ENCODE data around the gene KIF14.
"Not testable (repeated sequence)": the region's sequence is repeated elsewhere in the genome, so short reads cannot be mapped to it uniquely, and the experiment has no call there.

KIF14 gene

DNA sequence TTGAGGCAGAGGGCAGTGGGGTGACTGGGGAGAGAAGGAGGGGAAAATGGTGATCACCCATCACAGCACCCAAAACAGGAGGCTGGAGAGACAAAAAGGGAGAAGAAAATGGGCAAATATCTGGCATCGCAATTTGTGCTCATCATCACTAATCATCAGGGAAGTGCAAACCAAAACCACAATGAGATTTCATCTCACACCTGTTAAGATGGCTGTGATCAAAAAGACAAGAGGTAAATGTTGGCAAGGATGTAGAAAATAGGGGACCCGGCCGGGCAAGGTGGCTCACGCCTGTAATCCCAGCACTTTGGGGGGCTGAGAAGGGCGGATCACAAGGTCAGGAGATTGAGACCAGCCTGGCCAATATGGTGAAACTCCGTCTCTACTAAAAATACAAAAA lies 74.0 kb downstream of the KIF14 start:
- DNase-seq (ENCODE audit: low read depth in 2 of 2) = no peak

DNA sequence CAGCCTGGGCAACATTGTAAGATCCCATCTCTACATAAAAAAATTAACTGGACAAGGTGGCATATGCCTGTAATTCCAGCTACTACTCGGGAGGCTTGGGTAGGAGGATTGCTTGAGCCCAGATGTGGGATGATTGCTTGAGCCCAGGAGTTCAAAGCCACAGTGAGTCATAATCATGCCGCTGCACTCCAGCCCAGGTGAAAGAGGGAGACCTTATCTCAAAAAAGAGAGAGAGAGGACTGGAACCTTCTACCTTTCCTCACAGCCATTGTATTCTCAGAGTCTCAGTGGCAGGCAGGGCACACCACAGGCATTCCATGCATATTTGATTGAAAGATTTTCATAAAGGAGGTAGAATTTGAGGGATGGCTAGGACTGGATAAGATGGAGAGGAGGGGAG lies 78.4 kb downstream of the KIF14 start:
- DNase-seq (ENCODE audit: low read depth in 2 of 2) = no peak

- no peak for DNase-seq (ENCODE audit: low read depth in 2 of 2)
Observed at GRCh38 chr1:200540281-200540680, 80.3 kb downstream of the KIF14 start.

DNA sequence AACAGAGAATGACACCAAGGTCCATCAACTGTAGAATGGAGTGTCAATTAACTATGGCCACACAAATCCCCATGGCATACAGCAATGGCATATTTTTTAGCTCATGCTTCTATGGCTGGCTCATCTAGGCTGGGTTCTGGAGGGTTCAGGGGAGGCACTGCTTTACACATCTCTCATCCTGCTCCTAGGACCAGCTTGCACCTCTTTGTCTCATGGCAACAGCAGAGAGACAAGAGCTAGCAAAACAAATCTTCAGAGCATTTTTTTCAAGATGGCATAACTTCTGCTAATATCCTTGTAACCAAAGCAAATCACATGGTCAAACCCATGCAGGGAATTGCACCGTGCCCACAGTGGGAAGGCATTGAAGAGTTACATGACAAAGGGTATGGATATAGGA lies 82.4 kb downstream of the KIF14 start:
- DNase-seq (ENCODE audit: low read depth in 2 of 2) = no peak

GRCh38 chr1:200535605-200536004 lies 84.9 kb downstream of the KIF14 start:
- no peak for DNase-seq (ENCODE audit: low read depth in 2 of 2)

DNA sequence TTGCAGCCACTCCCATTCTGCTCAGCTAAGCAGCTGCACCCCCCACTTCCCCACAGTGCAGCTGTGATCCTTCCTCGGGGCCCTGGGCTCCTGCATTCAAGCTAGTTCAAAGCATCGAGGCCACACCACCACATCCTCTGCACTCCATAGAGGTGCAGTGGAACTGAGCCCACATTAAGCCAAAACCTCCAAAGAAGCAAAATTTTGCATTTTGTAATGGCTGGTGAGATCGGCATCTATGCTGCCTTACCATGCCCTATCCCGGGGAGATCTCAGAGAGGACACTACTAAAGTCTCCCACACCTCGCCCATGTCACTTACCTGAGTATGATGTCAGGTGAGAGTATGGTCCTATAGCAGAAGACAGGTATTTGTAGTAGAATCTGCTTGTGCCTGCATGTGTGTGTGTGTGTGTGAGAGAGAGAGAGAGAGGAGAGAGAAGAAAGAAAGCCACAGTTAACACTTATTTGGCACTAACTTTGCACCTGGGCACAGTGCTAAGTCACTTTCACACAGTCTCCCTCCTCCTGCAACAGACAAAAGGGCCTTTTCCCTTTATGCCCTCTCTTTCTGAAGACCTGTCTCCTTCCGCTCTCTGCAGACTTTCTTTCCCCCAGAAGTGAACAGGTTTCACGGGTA lies 89.8 kb downstream of the KIF14 start:
- DNase-seq (ENCODE audit: low read depth in 2 of 2) = no peak

DNA sequence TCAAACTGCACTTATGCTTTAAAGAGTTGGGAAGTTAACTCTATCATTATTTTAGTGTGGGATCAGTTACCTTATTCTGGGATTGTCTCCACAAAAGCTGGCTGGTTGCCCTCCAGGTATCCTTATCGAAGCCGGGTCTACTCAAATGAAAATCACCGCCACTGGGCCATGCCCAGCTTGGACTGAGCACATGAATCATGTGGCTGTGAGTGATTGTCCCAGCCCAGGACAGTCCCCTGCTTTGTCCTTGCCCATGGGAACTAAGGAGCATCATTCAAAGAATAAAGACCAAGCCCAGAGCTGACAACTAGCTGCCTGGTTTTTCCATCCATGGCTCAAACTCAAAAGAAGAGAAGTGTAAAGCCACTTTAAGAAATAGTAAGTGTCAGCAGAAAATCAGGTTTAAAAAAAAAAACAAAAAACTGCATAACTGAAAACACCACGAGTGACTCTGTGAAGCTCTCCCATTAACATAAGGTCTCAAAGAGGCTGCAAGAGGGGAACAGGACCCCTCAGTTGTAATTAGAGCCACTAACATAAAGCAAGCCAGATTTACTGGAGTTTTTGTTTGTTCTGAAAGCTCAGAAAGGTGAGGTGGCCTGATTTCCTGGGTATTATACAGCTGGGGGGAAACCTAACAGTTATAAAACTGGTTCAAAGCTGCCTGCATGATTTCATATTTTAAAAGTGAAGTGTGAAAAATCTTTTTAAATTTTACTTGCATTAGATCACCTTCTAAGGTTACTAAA lies 91.5 kb downstream of the KIF14 start:
- DNase-seq (ENCODE audit: low read depth in 2 of 2) = no peak

GRCh38 chr1:200527670-200528069 lies 92.9 kb downstream of the KIF14 start:
- no peak for DNase-seq (ENCODE audit: low read depth in 2 of 2)

DNA sequence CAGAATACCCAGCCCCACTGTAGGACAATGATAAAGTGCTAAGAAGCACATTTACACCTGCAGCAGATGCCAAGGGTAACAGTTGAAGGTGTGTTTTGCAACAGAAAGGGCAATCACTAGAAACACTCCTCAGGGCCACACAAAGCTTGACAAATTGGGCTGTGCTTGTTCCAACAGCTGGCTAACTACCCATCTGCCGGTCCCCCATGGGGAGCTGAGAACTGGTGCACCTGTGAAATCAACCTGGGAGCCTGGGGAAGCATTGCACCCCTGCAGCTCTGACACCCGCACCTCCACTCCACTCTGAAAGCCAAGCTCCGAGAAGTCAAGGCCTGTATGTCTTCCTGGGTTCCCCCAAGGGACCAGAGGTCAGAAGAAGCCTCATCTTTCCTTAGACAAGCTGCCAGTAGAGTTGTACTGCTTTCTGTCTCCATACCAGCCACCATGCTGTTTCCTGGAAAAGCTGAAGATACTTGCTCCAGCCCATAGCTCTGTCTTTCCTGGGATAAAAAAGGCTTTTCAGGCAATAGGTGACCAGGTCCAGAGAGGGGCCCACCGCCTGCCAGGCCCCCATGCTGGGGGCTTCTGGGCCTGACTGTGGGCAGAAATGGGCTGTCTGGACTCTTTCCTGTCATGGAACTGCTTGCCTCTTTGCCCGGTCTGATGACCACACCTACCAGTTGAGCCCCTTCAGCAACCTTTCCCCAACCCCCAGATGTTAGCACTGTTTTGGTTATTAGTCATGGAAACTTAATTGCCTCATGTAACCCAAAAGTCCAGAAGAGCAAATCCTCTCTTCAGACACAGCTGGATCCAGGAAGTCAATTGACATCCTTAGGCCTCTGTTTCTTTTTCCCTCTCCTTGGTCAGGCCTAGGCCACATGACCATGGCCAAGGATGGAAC lies 93.6 kb downstream of the KIF14 start:
- DNase-seq (ENCODE audit: low read depth in 2 of 2) = no peak

- no peak for DNase-seq (ENCODE audit: low read depth in 2 of 2)
Observed at GRCh38 chr1:200525090-200525987, 95.2 kb downstream of the KIF14 start.

GRCh38 chr1:200524551-200524950 lies 96.0 kb downstream of the KIF14 start:
- DNase-seq (ENCODE audit: low read depth in 2 of 2) = not testable (repeated sequence)

DNA sequence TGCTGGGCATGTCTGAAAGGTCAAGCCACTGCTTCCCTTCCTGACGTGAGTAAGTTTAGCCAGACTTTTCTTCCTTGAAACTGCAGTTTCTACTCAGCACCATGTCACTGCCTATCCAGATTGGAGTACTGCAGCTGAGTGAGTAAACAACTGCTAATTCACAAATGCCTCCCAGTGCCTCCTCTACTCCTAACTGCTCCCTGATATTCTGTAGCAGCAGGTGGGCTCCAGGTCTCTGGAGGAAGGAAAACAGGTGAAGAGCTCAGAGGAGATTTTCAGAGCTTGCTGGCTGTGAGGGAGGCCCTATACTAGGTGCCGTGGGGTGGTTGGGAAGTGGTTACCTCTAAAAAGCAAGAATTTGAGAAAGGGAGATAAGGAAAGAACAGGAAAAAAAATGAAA lies 96.5 kb downstream of the KIF14 start:
- DNase-seq (ENCODE audit: low read depth in 2 of 2) = no peak

- DNase-seq (ENCODE audit: low read depth in 2 of 2) = no peak
Observed at GRCh38 chr1:200520735-200521134, 99.8 kb downstream of the KIF14 start.

GRCh38 chr1:200518524-200518923 lies 102.0 kb downstream of the KIF14 start:
- no peak for DNase-seq (ENCODE audit: low read depth in 2 of 2)

DNA sequence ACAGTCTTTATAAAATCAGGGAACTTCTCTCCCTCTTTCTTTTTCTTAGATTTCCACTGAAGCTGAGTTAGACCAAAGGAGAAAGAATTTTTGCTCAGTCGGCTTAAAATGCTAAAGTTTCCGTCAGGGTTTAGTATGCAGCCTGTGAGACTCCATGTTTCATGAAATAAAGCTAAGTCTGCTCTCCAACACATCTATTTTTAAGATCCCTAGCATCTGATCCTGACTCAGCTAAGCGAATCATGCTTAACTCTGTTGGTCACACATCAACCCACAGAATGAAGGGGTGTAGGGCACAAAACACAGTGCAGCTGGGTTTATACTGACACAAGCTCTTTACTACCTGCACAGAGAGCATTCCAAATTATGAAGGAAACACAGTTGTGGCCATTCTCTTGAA lies 108.4 kb downstream of the KIF14 start:
- DNase-seq (ENCODE audit: low read depth in 2 of 2) = no peak

GRCh38 chr1:200510228-200510623 lies 110.3 kb downstream of the KIF14 start:
- DNase-seq (ENCODE audit: low read depth in 2 of 2) = peak; percentile 23 to 41

DNA sequence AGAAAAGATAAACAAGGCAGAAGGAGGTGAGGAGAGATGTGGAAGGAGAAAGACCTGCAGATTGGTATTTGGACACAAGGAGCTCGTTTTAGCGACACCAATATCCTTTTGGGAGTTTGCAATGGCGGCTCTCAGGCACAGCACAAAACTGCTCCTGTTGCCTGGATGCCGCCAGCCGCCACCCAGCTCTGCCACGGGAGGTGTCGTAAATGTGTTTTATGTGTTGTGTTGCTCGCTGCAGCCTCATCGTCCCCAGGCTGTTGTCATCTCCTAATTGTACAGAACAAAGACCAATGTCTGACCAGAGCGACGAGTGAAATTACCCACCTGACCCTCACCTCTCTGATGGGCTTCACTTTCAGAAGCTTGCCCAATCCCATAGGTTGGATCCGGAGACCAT lies 114.1 kb downstream of the KIF14 start:
- DNase-seq (ENCODE audit: low read depth in 2 of 2) = no peak

DNA sequence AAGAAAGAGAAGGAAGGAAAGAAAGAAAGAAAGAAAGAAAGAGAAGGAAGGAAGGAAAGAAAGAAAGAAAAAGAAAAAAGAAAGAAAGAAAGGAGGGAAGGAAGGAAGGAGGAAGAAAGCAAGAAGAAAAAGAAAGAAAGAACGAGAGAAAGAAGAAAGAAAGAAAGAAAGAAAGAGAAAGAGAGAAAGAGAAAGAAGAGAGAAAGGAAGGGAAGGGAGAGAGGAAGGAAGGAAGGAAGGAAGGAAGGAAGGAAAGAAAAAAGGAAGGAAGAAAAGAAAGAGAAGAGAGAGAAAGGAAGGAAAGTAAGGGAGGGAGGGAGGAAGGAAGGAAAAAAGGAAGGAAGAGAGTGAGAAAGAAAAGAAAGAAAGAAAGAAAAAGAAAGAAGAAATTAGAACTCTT lies 115.3 kb downstream of the KIF14 start:
- no peak for DNase-seq (ENCODE audit: low read depth in 2 of 2)
